Fibroblast of villous mesenchyme (primary cell): ENCODE results near the gene IGSF8. TPM values are rescaled to one million over a fixed set of nuclear protein-coding genes. Genes with fewer than 3 reads are reported as not detected.

ENCODE experiments used
- DNase-seq: peaks from one replicate; pipeline ENCODE4 v3.0.0-alpha.2; 2010; ENCODE audit warnings: low read depth
- H3K4me3 ChIP-seq: 2 replicates; pipeline ENCODE4 v1.5.1; 2011; ENCODE audit warnings: low read depth, mild to moderate bottlenecking, low read length
- total RNA-seq: library from RNA; depleted of rRNA; stranded (reverse); fragments of >200 nt; gene quantifications from 2 replicates; pipeline ENCODE4 v1.2.3, GENCODE V29; 2012
- TF ChIP-seq, protein P1 (sequence below): IDR thresholded peaks from 2 replicates; pipeline ENCODE4 v1.5.1; 2012; ENCODE audit warnings: low read depth, mild to moderate bottlenecking, low read length; ENCODE audit not compliant: insufficient read depth

IGSF8 gene
- total RNA-seq, 1 donor, result 14.7 TPM

DNA sequence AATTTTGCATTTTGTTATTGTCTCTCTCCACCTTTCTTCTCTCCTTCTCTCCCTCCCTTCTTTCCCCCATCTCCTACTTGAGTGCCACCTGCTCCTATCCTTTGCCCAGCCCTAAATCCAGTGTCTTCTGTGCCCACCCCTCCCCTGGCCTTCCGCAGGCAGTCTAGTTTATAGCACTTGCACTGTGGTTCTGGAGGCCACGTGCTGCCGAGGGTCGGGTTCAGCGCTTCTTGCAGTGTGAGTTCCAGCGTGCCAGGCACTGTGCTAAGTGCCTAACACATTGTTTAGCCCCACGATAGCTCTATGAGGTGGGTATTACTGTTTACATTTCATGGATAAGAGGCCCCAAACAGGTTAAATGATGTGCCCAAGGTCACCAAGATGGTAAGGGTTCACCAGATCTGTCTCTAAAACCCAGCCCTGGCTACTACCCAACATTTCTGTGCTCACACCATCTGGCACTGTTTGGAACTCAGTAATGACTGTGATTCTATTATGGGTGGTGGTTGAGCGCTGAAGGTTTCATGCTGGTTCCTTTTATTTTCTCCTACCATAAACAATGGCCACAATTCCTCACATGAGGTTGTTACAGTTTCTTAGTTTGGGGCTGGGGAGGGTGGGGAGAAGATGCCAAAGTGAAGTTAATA lies 38.9 kb upstream of the IGSF8 start:
- H3K4me3 ChIP-seq, result no peak overlapping the region
- TF ChIP-seq, protein P1, sequence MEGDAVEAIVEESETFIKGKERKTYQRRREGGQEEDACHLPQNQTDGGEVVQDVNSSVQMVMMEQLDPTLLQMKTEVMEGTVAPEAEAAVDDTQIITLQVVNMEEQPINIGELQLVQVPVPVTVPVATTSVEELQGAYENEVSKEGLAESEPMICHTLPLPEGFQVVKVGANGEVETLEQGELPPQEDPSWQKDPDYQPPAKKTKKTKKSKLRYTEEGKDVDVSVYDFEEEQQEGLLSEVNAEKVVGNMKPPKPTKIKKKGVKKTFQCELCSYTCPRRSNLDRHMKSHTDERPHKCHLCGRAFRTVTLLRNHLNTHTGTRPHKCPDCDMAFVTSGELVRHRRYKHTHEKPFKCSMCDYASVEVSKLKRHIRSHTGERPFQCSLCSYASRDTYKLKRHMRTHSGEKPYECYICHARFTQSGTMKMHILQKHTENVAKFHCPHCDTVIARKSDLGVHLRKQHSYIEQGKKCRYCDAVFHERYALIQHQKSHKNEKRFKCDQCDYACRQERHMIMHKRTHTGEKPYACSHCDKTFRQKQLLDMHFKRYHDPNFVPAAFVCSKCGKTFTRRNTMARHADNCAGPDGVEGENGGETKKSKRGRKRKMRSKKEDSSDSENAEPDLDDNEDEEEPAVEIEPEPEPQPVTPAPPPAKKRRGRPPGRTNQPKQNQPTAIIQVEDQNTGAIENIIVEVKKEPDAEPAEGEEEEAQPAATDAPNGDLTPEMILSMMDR, result no peak
- no peak for DNase-seq

DNA sequence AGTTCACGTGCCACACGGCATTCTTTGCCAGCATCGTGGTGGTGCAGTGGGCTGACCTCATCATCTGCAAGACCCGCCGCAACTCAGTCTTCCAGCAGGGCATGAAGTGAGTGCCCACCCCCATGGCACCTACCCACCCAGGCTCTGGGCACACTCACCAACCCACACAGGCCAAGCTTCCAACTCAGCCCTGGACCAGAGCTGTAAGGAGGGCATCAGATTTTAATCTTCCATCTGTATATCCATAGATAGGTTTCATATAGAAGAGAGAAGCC lies 38.4 kb upstream of the IGSF8 start:
- no peak for DNase-seq
- H3K4me3 ChIP-seq, result no peak overlapping the region
- TF ChIP-seq, protein P1, result no peak

DNA sequence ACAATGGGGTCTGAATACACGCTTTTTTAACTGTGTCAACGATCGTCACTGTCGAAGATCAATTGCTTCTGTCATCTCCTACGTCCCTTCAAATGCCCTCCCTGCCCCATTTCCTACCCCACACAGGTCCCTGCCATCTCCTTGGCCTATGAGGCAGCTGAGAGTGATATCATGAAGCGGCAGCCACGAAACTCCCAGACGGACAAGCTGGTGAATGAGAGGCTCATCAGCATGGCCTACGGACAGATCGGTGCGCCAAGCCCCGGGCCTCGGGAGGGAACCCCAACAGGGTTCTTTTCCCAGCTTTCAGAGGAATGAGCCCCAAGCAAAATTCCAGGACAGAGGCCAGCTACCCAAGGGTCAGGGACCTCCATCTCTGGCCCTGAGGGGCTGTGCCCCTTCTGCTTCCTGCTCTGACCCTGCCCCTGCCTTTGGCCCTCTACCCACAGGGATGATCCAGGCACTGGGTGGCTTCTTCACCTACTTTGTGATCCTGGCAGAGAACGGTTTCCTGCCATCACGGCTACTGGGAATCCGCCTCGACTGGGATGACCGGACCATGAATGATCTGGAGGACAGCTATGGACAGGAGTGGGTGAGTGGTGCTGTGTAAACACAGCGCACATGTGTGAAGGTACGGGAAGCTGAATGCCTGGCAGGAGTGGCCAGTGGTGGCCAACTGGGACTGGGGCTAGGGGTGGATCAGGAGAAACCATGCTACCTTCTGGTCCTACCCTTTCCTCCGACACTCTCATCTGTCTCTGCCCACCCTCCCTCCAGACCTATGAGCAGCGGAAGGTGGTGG lies 37.9 kb upstream of the IGSF8 start:
- DNase-seq, result no peak
- H3K4me3 ChIP-seq, result no peak overlapping the region
- TF ChIP-seq, protein P1, result no peak

DNA sequence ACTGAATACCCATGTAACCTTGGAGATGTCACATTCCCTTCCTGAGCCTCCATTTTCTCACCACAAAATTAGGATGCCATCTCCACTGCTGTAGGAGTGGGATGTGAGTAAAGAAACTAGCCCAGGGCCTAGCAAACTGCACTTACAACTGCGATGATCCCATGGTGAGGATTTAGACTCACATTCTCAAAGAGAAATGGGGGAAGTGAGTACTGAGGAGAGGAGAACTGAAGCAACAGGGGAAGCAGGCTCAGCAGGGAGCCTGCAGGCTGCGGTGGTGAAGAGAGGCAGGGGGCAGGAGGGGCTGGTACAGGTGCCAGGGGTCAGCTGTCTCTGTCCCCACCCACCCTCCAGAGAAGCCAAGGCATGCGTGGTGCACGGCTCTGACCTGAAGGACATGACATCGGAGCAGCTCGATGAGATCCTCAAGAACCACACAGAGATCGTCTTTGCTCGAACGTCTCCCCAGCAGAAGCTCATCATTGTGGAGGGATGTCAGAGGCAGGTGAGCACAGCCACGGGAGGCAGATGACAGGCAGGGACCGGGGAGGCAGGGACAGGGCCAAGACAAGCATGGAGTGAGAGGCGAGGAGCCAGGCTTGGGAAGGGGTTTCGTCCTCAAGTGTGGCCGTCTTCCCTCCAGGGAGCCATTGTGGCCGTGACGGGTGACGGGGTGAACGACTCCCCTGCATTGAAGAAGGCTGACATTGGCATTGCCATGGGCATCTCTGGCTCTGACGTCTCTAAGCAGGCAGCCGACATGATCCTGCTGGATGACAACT lies 36.6 kb upstream of the IGSF8 start:
- TF ChIP-seq, protein P1, result no peak
- H3K4me3 ChIP-seq, result no peak overlapping the region
- DNase-seq, result no peak

DNA sequence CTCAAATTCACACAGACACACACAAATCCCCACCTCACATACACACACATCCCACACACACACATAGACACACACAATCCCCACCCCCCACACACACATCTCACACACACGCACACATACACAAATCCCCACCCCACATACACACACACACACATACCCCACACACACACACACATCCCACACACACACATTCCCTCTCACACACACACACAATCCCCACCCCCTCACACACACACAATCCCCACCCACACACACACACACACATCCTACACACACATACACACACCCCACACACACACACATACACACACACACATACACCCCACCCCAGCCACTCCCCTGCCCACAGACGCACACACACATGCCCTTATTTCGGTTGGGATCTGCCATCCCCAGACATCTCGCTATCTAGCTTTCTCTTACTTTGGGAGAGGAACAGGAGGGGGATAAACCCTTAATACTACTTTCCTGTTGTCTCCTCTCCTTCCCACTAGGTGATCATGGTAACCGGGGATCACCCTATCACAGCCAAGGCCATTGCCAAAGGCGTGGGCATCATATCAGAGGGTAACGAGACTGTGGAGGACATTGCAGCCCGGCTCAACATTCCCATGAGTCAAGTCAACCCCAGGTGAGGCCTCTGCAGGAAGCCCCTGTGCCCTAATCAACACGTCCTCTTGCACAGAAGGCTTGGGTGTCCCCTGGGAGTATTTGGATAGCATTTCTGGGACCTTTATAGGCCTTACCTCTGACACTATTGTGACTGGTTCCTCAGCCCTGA lies 35.8 kb upstream of the IGSF8 start:
- no peak overlapping the region for H3K4me3 ChIP-seq
- no peak for DNase-seq
- TF ChIP-seq, protein P1, result no peak

DNA sequence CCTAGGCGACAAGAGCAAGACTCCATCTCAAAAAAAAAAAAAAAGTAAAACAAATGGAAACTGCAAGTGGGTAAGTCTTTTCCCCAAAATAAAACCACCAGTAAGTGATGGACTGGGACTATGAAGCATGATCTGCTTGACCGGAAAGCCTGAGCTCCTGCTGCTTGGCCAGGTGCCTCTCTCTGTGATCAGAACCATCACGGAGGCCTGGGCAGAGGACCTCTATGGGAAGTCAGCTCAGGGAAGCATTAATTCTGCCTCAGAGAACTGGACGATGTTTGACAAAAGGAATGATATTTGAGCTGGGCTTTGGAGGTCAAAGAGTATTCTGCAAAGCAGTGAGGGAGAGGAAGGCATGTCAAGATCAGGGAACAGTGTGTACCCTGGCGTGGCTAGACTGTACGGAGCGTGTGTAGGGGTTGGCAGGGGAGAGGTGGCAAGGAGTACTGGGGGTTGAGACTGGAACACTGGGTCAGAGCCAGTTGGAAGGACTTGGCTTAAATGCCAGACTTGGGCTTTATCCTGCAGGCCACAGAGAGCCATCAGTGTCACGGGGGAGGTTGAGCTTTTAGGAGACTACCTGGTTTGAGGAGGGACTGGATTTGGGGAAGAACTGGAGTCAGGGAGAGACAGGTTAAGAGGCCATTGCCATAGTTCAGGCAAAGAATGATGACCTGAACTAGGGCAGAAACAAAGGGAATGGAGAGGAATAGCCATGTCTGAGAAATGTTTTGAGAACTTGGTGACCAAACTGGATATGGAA lies 33.6 kb upstream of the IGSF8 start:
- no peak for DNase-seq
- TF ChIP-seq, protein P1, result no peak
- H3K4me3 ChIP-seq, result no peak overlapping the region
